Loucy (cell line): ENCODE measurements around the gene ALK.

Source experiments
- EZH2phosphoT487 ChIP-seq: fragments of 200-600 bp; IDR thresholded peaks from 2 replicates; pipeline ENCODE4 v1.6.1; 2018; ENCODE audit warnings: antibody characterized with exemption, mild to moderate bottlenecking, moderate library complexity, borderline replicate concordance
- TF ChIP-seq, protein P1 (sequence below): fragments of 200-600 bp; sonication (generic); conservative IDR thresholded peaks from 2 replicates; pipeline ENCODE4 v1.5.1; 2014; ENCODE audit warnings: mild to moderate bottlenecking, antibody characterized with exemption, low read length

GRCh38 chr2:29509878-29510277 lies 411.5 kb downstream of the ALK start:
- TF ChIP-seq, protein P1, sequence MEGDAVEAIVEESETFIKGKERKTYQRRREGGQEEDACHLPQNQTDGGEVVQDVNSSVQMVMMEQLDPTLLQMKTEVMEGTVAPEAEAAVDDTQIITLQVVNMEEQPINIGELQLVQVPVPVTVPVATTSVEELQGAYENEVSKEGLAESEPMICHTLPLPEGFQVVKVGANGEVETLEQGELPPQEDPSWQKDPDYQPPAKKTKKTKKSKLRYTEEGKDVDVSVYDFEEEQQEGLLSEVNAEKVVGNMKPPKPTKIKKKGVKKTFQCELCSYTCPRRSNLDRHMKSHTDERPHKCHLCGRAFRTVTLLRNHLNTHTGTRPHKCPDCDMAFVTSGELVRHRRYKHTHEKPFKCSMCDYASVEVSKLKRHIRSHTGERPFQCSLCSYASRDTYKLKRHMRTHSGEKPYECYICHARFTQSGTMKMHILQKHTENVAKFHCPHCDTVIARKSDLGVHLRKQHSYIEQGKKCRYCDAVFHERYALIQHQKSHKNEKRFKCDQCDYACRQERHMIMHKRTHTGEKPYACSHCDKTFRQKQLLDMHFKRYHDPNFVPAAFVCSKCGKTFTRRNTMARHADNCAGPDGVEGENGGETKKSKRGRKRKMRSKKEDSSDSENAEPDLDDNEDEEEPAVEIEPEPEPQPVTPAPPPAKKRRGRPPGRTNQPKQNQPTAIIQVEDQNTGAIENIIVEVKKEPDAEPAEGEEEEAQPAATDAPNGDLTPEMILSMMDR = no peak
- no peak for TF ChIP-seq EZH2phosphoT487
